Spleen (tissue), 11 donors: ENCODE measurements around the gene LYPD3. TPM values are rescaled to one million over a fixed set of nuclear protein-coding genes. Genes with fewer than 3 reads are reported as not detected.

ENCODE experiments used
- DNase-seq: peaks from one replicate; pipeline ENCODE4 v3.0.0-alpha.2; 2020
- H3K27ac ChIP-seq, 8 donors: fragments of 200-600 bp; sonication (generic) in 7 of 8; 1 replicate in 4 of 8; 2 replicates in 4 of 8; pipeline versions ENCODE4 v1.5.0 to v1.8.0; 2016 to 2021; ENCODE audit warnings: inconsistent platforms in 4 of 8, mild to moderate bottlenecking in 4 of 8, moderate library complexity in 1 of 8
- H3K27me3 ChIP-seq, 7 donors: fragments of 200-600 bp; sonication (generic) in 6 of 7; replicated peaks in 1 of 7; 1 replicate in 4 of 7; 2 replicates in 3 of 7; pipeline versions ENCODE4 v1.5.0 to v1.8.0; 2016 to 2021; ENCODE audit warnings: inconsistent platforms in 3 of 7, mild to moderate bottlenecking in 1 of 7
- H3K36me3 ChIP-seq, 6 donors: fragments of 200-600 bp; sonication (generic) in 5 of 6; 1 replicate in 4 of 6; 2 replicates in 2 of 6; pipeline versions ENCODE4 v1.5.0 to v1.8.0; 2016 to 2021; ENCODE audit warnings: inconsistent platforms in 2 of 6
- H3K4me1 ChIP-seq, 6 donors: fragments of 200-600 bp; sonication (generic) in 5 of 6; 1 replicate in 3 of 6; 2 replicates in 3 of 6; pipeline versions ENCODE4 v1.5.0 to v1.8.0; 2016 to 2021; ENCODE audit warnings: inconsistent platforms in 3 of 6
- H3K4me3 ChIP-seq, 8 donors: fragments of 200-600 bp; sonication (generic) in 7 of 8; 1 replicate in 4 of 8; 2 replicates in 4 of 8; pipeline versions ENCODE4 v1.5.0 to v1.8.0; 2016 to 2021; ENCODE audit warnings: inconsistent platforms in 4 of 8, mild to moderate bottlenecking in 4 of 8, moderate library complexity in 2 of 8
- H3K9me3 ChIP-seq, 8 donors: fragments of 200-600 bp; sonication (generic) in 7 of 8; 1 replicate in 4 of 8; 2 replicates in 4 of 8; pipeline versions ENCODE4 v1.5.0 to v1.8.0; 2016 to 2021; ENCODE audit warnings: inconsistent platforms in 4 of 8
- CTCF ChIP-seq, 11 experiments: fragments of 200-600 bp in 7 of 11; fragments of 450-650 bp in 4 of 11; sonication (generic) in 4 of 11; IDR thresholded peaks in 8 of 11; conservative IDR thresholded peaks in 3 of 11; 1 replicate in 7 of 11; 2 replicates in 4 of 11; pipeline versions ENCODE4 v1.4.0 to v1.8.0; 2016 to 2021; ENCODE audit warnings: antibody characterized with exemption in 11 of 11, inconsistent platforms in 4 of 11, mild to moderate bottlenecking in 1 of 11
- POLR2A ChIP-seq, 3 donors: fragments of 450-650 bp; IDR thresholded peaks; one replicate each; pipeline ENCODE4 v1.5.1; 2017; ENCODE audit warnings: antibody characterized with exemption in 3 of 3, mild to moderate bottlenecking in 1 of 3
- POLR2AphosphoS5 ChIP-seq, 3 donors: sonication (generic); formaldehyde crosslinking; IDR thresholded peaks; one replicate each; pipeline ENCODE4 v1.5.1; 2017; ENCODE audit warnings: antibody characterized with exemption in 3 of 3
- WGBS, 5 donors: extraction: QIAGEN DNeasy Blood & Tissue Kit in 3 of 5; methylation state at CpG; one replicate each; pipeline versions ENCODE4 v1.1.5 to v1.1.7; 2013 to 2018; 5-methylcytosine and 5-hydroxymethylcytosine counted together
- intact Hi-C: fragments of 100-400 bp; cut with DNase I; formaldehyde crosslinking; loops from one replicate; pipeline ENCODE4 v1.15.0; 2023; ENCODE audit warnings: low total_unique reads
- polyA plus RNA-seq, 3 donors: library from polyadenylated mRNA; stranded (reverse); fragments of 200-250 nt; gene quantifications; one replicate each; pipeline ENCODE4 v1.2.1, GENCODE V29; 2013
- total RNA-seq, 7 donors: library from RNA; depleted of rRNA in 3 of 7; stranded (reverse); fragments of >200 nt in 3 of 7; fragmentation: NEBNext Ultra II Directional in 4 of 7; extraction: Animal tissue kit (Norgen Biotek cat#: 25700) in 4 of 7; gene quantifications; one replicate each; pipeline versions ENCODE4 v1.1.0 to v1.2.1, GENCODE V29; 2016 to 2021
- donor health status: healthy with polysubstance abuse.
- donor health status: DM: no; HTN: no; CAD: no; lungs with moderate emphysema.
- donor health status: DM: no; HTN: no; CAD: no.
- donor health status: Bipolar disorder and iron deficiency.
- donor health status: healthy.
- donor health status: DM: no; HTN: no; CAD: no.
- donor health status: DM: yes; HTN: yes; CAD: no.

LYPD3 gene
- total and polyA plus RNA-seq, 10 donors = 0.57 to 2.8 (median 1.5) TPM

GRCh38 chr19:43462383-43462782 is 3.0 kb downstream of the LYPD3 start:
- TF ChIP-seq CTCF (IDR thresholded peaks at IDR 0.05 in 8 of 11, conservative IDR thresholded peaks at IDR 0.05 in 3 of 11) = no peak
- TF ChIP-seq POLR2A (IDR thresholded peaks at IDR 0.05) = no peak
- no peak for TF ChIP-seq POLR2AphosphoS5 (IDR thresholded peaks at IDR 0.05)
- 83 to 95% (median 92%) methylated on average over 7 of the region's 7 CpGs for WGBS, 5 donors
- Histone ChIP-seq H3K4me3 (peak overlapping the region in 5 of 8 donors; percentile 76 to 91 (median 83)), H3K36me3 (no peaks in the 10 kb centered on the region), H3K4me1 (peaks cover 5 to 46% (median 19%) of the 10 kb centered on the region in 6 donors), H3K27ac (no peak overlapping the region), H3K27me3 (peaks cover 0 to 20% (median 0%) of the 10 kb centered on the region in 7 donors), H3K9me3 (no peaks in the 10 kb centered on the region)
- no peak for DNase-seq
- intact Hi-C loops = no loop called here

- TF ChIP-seq CTCF (IDR thresholded peaks at IDR 0.05 in 8 of 11, conservative IDR thresholded peaks at IDR 0.05 in 3 of 11) = no peak
- no peak for TF ChIP-seq POLR2AphosphoS5 (IDR thresholded peaks at IDR 0.05)
- TF ChIP-seq POLR2A (IDR thresholded peaks at IDR 0.05) = no peak
- Histone ChIP-seq H3K4me1 (peaks cover 5 to 42% (median 19%) of the 10 kb centered on the region in 6 donors), H3K9me3 (no peaks in the 10 kb centered on the region), H3K36me3 (no peaks in the 10 kb centered on the region), H3K27me3 (peaks cover 0 to 18% (median 0%) of the 10 kb centered on the region in 7 donors), H3K4me3 (no peak overlapping the region), H3K27ac (no peak overlapping the region)
- WGBS, 5 donors = 86 to 92% (median 90%) methylated on average over 12 of the region's 12 CpGs
- no peak for DNase-seq
- intact Hi-C loops = no loop called here
These were observed 4.1 kb downstream of the LYPD3 start for GRCh38 chr19:43461303-43461702.

- Histone ChIP-seq H3K4me1 (peaks cover 5 to 44% (median 17%) of the 10 kb centered on the region in 6 donors), H3K27me3 (peaks cover 0 to 11% (median 0%) of the 10 kb centered on the region in 7 donors), H3K36me3 (no peaks in the 10 kb centered on the region)
These were observed 4.9 kb downstream of the LYPD3 start for GRCh38 chr19:43460362-43461016.

More at GRCh38 chr19:43460362-43461016, 4.9 kb downstream of the LYPD3 start:
- Histone ChIP-seq H3K9me3 (no peaks in the 10 kb centered on the region), H3K4me3 (no peak overlapping the region), H3K27ac (no peak overlapping the region)
- TF ChIP-seq POLR2AphosphoS5 (IDR thresholded peaks at IDR 0.05) (no peak), POLR2A (IDR thresholded peaks at IDR 0.05) (no peak), CTCF (IDR thresholded peaks at IDR 0.05 in 8 of 11, conservative IDR thresholded peaks at IDR 0.05 in 3 of 11) (no peak)
- 84 to 93% (median 85%) methylated on average over 16 of the region's 16 CpGs for whole genome bisulfite sequencing, 5 donors
- DNase-seq = no peak
- intact Hi-C loops = no loop called here
